GM18511 (cell line): ENCODE measurements around the gene RSPRY1.
A peak's percentile ranks its signal among the peaks of the same experiment; 100 is the strongest.
"Not testable (repeated sequence)": the region's sequence is repeated elsewhere in the genome, so short reads cannot be mapped to it uniquely, and the experiment has no call there.

Source experiments
- ATAC-seq: cut with Tn5 transposase; IDR thresholded peaks from one replicate; pipeline ENCODE4 v1.9.1; 2021; ENCODE audit warnings: mild to moderate bottlenecking, moderate library complexity; ENCODE audit not compliant: unreplicated experiment

The RSPRY1 gene

DNA sequence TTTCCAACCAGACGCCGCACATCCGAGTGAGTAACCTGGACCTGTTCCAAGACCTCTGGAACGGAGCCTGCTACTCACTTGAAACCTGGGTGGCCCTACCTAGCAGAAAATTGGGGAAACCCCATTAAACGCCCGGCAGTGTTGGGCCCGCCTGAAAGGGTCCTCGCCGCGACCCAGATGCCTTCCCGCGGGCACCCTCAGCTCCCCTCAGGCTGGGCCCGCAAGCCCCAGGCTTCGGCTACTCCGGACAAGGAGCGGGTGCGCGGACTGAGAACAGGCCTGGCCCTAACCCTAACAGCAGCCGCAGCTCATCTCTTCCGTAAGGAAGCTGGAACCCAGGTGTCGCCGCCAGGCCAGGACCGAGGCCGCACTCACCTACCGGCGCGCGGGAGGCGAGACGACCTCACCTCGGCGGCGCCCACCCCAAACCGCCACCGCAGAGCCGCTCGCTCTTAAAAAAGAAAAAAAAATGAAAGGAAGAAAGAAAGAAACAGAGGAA is 634 bp upstream of the RSPRY1 start:
- peak; percentile 43 for ATAC-seq

DNA sequence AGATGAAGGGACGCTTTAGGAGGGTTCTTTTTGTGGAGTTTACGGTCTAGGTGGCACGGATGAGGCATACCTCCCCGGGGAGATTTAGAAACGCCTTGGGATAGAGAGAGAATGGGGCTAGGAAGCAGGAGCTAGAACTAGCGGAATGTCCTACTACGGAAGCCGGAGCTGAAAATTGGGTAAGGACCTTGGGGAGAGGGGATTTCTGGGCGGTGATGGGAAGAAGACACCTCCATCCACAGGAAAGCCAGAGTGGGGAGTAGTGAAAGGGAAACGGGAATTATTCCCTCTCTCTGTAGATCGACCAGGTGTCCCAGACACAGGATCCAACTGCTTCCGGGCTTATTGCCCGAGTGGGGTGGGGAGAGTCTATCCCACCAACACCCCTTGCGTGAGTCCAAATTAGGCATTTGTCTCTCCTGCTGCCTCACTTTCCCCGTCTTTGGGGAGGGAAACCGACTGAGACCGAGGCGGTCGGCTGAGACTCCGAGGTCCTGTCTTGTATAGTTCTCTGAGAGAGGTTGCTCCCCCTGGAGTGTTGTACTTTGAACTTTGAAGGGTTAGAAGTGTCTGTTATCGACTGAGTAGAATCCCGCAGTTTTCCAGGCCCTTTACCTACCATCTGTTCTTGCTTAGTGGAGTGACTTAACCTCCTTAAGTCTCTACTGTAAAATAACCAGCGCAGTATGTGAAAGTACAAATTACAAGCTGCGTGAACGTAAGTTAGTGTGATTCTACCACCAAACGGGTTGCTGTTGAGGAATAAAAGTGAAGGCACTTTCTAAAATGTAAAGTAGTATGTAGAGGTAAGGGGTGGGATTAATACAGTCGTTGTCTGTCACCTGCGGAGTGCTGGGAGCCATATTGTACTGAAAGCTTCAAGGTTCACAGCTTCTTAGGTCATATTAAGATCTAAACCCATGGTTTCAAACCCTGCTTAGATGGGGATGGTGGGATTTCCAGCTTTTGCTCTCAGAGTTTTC is 1.0 kb downstream of the RSPRY1 start:
- no peak for ATAC-seq

DNA sequence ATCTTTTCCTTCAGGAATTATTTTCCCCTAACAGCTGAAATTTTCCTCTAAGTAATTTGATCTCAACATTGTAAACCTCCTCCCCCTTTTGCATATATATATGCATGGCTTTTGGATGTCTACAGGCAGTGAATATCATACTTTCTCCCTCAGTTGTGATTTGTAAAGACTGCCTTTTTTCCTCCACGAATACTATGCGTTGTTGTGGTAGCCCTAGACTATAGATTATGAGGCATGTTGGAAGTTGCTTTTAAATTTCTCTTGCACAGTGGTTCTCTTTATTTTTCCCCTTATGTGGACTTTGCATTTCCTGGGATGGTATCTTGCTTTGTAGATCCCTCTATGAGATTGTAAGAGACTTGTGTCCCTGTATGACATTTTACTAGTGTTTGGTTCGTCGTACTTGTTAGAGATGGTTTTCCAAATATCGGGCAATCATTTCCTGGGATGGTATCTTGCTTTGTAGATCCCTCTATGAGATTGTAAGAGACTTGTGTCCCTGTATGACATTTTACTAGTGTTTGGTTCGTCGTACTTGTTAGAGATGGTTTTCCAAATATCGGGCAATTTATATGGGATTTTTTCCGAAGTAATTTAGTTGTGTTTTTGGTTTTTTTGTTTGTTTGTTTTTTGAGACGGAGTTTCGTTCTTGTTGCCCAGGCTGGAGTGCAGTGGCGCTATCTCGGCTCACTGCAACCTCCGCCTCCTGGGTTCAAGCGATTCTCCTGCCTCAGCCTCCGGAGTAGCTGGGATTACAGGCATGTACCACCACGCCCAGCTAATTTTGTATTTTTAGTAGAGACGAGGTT is 2.0 kb downstream of the RSPRY1 start:
- ATAC-seq, result not testable (repeated sequence)

DNA sequence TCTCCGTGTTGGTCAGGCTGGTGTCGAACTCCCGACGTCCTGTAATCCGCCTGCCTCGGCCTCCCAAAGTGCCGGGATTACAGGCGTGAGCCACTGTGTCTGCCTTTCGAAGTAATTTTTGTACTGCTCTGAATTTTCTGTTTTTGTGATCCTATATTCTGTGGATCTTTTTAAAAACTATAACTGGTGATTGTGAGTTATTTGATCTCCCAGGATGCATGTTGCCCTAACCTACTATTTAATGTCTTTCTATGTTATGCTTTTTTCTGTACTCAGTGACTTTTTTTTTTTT is 2.5 kb downstream of the RSPRY1 start:
- no peak for ATAC-seq

DNA sequence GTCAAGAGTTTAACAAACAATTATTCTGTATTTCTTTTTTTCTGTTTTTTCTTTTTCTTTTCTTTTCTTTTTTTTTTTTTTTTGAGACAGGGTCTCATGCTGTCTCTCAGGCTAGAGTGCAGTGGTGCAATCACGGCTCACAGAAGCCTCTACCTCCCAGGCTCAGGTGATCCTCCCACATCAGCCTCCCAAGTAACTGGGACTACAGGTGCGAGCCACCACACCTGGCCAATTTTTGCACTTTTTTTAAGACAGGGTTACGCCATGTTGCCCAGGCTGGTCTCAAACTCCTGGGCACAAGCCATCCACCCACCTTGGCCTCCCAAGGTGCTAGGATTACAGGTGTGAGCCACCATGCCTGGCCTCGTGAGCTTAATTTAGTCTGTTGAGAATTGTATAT is 3.4 kb downstream of the RSPRY1 start:
- not testable (repeated sequence) for ATAC-seq

DNA sequence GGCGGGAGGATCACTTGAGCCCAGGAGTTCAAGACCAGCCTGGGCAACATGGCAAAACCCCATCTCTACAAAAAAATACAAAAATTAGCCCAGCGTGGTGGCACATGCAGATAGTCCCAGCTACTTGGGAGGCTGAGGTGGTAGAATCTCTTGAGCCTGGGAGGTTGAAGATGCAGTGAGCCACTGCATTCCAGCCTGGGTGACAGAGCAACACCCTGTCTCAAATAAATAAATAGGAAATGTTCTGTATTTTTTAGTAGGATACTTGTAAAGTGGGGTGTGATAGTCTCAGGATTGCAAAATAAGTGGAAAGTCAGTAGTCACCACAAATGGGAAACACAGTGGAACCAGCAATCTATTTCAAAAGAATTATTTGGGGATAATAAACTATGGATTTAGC is 4.0 kb downstream of the RSPRY1 start:
- no peak for ATAC-seq

DNA sequence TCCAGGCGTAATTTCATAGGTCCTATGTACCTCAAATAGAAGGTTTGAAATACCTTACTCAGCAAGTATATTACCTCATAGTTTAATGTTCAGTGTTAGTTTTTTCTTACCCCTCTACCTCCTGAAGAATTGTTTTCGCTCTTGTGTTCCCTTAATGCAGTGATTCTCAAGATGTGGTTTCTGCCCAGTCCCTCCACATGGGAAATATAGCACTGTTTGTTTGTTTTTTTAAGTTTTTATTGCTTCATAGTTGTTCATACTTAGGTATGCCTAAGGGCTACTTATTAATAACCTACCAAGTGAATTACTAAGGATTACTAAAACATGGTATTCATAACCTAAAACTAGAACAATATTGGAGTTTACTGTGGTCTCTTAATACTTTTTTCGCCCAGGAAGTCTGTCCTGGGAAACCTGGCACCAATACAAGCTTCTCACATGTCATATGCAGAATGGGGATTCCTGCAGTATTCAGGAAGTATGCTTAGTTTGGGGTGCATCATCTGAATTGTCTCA is 5.0 kb downstream of the RSPRY1 start:
- ATAC-seq, result no peak

DNA sequence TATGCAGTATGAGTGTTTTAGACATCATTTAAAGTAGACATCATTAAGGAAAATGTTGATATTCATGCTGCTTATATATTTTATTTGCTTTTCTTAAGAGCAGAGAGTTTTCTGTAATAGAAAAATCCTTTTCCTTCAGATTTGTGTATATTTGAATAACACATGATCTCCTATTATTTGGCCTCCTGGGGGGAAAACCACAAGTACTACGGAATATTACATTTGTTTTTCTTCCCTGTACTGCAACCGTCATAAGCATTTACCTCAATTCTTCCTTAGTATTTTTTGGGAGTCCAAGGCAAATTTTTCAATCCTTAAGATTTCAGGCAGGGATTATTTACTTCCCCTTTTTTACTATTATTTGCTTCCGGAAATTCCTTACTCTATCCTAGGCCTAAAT is 6.0 kb downstream of the RSPRY1 start:
- ATAC-seq, result no peak

DNA sequence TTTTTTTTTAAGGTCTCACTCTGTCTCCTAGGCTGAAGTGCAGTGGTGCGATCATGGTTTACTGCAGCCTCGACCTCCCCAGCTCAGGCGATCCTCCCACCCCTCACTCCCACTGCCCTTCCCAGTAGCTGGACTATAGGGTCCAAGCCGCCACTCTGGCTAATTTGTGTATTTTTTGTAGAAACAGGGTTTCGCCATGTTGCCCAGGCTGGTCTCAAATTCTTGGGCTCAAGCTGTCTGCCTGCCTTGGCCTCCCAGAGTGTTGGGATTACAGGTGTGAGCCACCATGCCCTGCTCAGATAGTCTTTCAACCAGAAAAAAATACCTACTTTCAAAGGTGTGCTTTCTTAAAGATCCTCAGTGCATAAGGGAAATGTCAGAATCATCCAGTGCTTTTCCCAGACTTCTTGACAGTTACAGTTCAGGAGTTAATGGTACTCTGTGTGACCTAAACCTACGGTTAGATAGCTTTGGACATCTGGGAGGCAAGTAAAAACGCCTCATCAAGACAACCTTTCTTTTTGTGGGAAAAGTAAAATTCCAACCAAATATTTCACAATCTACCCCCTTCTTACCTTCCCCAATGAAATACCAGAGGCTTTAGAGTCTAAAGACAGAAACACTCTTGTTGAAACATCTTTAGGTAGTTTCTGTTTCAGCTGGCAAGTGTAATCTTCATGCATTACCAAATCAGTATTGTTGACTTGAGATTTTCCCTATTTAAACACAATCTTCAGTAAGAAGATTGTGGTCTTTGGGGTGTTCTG is 6.8 kb downstream of the RSPRY1 start:
- ATAC-seq, result no peak

DNA sequence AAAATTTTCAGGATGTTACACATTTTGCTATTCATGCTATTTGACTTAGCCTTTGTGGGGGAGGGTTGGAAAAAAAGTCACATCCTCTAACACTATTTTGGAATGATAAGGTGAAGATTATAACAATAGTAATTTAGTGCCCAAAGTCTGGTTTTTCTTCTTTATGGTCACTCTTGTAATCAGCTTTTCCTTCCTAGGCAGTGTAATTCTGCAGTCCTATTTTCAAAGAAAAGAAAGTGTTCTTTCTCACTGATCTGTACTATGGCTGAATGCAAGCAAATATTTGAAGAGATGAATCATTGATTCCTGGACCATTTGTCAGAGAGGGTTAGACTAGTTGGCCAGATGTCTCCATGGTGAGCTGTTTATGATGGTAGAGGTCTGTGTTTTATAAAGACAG is 8.4 kb downstream of the RSPRY1 start:
- no peak for ATAC-seq

DNA sequence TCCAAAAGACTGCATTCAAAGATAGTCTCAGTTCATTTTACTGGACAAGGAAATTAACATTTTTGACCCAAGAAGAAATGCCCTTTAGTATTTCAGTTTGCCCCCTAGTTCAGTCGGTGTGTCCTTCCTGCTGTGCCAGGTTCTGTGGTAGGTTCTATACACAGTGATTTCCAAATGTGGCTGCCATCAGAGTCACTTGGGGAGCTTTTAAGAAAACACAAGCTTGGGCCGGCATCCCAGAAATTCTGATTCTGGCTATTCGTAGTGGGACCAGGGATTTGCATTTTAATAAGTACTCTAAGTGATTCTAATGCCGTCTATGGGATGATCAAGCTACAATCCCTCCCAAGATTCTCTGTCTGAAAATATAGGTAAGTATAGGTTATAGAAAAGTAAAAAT is 10.2 kb downstream of the RSPRY1 start:
- ATAC-seq, result no peak

DNA sequence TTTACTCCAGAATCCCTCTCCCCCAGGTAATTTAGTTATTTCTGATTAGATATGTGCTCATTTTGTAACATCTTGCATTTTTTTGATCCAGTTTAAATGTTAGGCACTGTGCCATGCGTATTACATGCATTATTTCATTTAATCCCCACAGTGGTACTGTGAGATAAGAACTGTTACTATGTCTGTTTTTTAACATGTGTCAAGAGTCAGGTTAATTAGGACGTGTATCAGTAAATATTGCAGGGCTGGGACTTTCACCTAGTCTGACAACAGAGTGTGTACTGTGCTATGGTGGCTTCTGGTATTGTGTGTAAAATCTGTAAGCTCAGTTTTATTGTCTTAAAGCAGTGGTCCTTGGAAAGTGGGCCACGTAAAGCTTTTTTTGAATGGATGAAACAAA is 10.6 kb downstream of the RSPRY1 start:
- no peak for ATAC-seq

DNA sequence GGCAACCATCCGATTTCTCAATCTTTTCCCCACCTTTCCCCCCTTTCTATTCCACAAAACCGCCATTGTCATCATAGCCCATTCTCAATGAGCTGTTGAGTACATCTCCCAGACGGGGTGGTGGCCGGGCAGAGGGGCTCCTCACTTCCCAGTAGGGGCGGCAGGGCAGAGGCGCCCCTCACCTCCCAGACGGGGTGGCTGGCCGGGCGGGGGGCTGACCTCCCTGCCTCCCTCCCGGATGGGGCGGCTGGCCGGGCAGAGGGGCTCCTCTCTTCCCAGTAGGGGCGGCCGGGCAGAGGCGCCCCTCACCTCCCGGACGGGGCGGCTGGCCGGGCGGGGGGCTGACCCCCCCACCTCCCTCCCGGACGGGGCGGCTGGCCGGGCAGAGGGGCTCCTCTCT is 14.2 kb downstream of the RSPRY1 start:
- ATAC-seq, result not testable (repeated sequence)

DNA sequence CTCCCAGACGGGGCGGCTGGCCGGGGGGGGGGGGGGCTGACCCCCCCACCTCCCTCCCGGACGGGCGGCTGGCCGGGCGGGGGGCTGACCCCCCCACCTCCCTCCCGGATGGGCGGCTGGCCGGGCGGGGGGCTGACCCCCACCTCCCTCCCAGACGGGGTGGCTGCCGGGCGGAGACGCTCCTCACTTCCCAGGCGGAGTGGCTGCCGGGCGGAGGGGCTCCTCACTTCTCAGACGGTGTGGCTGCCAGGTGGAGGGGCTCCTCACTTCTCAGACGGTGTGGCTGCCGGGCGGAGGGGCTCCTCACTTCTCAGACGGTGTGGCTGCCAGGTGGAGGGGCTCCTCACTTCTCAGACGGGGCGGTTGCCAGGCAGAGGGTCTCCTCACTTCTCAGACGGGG is 14.8 kb downstream of the RSPRY1 start:
- ATAC-seq, result not testable (repeated sequence)

DNA sequence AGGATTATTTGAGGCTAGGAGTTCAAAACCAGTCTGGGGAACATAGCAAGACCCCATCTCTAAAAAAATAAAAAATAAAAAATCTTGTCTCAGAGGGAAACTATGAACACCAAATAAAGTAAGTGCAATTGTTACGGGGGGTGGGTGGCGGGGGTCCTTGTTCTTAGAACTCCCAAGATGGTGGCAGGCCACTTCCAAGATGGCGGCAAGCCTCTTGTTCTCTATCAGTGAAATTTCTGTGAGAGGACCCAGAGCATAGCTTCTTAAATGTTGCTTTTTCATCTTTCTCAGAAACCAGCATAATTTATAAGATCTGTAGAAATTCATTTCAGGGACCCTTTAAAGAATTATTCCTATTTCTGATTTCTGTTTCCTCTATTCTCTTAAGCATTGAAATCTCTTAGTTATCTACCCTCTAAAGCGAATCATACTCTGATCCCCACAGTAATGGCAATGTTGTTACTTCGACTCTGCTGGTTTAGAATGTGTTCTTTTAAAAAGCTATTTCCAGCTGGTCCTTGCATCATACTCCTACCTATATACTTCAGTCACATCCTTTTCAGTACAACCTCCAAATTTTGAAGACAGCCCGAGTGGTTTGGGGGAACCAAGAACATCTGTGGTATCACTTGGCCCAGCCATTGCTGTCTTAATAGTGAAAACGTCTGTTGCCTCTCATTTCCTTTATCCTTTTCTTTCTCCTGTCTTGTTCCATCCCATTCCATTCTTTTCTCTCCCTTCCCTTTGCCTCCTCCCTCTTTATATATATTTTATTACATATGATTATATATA is 16.2 kb downstream of the RSPRY1 start:
- no peak for ATAC-seq

DNA sequence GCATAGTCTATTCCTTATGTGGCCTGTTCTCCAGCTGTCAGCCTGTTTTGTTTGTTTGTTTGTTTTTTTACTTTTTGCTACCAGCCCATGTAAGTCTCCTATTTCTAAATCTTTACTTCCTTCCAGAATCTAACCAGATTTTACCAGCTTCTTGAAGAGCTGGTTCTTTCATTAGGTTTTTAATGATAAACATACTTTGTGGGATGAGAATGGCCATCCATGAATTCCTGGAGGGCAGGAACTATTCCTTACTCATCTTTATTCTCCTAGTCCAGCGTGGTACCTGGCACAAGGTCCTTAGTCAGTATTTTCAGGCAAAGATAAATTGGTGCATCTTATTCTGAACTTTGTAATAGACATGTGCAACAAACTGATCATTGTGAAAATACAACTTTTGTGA is 17.3 kb downstream of the RSPRY1 start:
- no peak for ATAC-seq

DNA sequence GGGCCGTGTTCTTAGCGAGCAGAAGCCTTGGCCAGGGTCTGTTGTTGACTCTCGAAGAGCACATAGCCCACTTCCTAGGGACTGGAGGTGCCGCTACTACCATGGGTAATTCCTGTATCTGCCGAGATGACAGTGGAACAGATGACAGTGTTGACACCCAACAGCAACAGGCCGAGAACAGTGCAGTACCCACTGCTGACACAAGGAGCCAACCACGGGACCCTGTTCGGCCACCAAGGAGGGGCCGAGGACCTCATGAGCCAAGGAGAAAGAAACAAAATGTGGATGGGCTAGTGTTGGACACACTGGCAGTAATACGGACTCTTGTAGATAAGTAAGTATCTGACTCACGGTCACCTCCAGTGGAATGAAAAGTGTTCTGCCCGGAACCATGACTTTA is 18.5 kb downstream of the RSPRY1 start:
- no peak for ATAC-seq

DNA sequence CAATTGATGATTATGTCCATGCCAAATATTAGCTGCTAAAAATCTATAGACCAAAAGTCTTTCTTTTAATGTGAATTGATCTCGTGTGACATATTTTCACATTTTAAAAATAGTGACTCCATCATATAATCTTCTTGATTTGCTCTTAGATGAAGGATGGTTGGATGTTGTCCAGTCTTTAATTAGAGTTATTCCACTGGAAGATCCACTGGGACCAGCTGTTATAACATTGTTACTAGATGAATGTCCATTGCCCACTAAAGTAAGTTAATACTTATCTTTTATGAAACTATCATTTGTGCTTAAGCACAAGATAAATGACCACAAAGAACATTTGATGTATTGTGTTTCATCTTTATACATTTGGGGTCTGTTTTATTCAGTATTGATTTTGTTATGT is 22.8 kb downstream of the RSPRY1 start:
- no peak for ATAC-seq

DNA sequence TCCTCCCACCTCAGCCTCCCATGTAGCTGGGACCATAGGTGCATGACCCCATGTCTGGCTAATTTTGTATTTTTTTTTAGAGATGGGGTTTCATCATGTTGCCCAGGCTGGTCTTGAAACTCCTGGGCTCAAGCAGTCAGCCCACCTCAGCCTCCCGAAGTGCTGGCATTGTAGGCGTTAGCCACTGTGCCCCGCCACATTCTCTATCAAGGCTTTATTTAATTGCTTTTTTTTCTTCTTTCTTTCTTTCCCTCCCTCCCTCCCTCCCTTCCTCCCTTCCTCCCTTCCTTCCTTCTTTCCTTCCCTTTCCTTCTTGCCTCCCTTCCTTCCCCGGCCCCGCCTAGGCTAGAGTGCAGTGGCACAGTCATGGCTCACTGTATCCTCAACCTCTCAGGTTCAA is 23.7 kb downstream of the RSPRY1 start:
- no peak for ATAC-seq

DNA sequence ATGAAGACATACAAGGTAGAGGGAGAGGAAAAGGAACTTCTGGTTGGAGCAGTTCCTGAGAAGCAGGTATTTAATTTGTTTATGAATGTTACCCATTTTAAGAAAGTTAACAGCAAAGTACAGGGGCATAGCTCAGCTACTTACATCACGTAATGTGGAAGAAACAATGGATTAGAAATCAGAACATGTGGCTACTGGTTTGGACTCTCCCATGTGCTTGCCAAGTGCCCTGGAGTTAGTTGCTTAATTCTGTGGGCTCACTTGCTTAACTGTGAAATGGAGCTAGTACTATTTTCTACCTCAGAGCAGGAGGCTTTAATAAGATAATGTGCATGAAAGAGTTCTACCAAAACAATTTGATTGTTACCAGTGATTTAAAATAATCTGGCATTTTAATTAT is 27.3 kb downstream of the RSPRY1 start:
- no peak for ATAC-seq
